NB4 (cell line): Measurements from ENCODE around the gene SSTR4.

Source experiments
- DNase-seq: peaks from one replicate; pipeline ENCODE4 v3.0.0; 2010; ENCODE audit warnings: low read depth
- H3K4me3 ChIP-seq: one replicate; pipeline ENCODE4 v1.5.1; 2011; ENCODE audit warnings: mild to moderate bottlenecking, low read depth, low read length, moderate library complexity
- MYC ChIP-seq: IDR thresholded peaks from 2 replicates; pipeline ENCODE4 v1.6.1; 2011; ENCODE audit warnings: low read depth, low read length
- POLR2A ChIP-seq: IDR thresholded peaks from 2 replicates; pipeline ENCODE4 v1.6.1; 2011; ENCODE audit warnings: mild to moderate bottlenecking; ENCODE audit not compliant: insufficient read length; ENCODE audit errors: extremely low read depth
- TF ChIP-seq, protein P1 (sequence below): IDR thresholded peaks from one replicate; pipeline ENCODE4 v1.5.1; 2012; ENCODE audit warnings: low read depth, low read length
- TF ChIP-seq, protein P2 (sequence below): IDR thresholded peaks from 2 replicates; pipeline ENCODE4 v1.6.1; 2011; ENCODE audit warnings: low read depth, low read length

The SSTR4 gene

DNA sequence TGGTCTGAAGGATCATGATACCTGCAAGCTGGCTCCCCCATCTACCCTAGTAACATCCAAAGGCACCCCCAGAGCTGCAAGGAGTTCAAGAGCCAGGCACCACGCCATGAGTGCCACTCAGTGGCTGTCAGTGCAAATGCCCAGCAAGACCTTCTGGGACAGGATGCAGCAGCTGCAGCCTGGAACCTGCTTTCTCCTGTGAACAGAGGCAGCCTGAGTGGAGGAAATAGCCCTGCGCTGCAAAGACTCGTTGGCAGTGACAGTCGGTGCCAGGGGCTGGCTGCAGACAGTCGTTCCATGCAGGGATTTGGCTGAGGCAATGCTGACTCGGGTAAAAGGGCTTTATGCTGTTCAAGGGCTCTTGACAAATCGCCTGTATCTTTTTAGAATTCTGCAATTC is 15.7 kb upstream of the SSTR4 start:
- no peak overlapping the region for H3K4me3 ChIP-seq
- no peak for DNase-seq
- TF ChIP-seq MYC (no peak), POLR2A (no peak)
- TF ChIP-seq, protein P1, sequence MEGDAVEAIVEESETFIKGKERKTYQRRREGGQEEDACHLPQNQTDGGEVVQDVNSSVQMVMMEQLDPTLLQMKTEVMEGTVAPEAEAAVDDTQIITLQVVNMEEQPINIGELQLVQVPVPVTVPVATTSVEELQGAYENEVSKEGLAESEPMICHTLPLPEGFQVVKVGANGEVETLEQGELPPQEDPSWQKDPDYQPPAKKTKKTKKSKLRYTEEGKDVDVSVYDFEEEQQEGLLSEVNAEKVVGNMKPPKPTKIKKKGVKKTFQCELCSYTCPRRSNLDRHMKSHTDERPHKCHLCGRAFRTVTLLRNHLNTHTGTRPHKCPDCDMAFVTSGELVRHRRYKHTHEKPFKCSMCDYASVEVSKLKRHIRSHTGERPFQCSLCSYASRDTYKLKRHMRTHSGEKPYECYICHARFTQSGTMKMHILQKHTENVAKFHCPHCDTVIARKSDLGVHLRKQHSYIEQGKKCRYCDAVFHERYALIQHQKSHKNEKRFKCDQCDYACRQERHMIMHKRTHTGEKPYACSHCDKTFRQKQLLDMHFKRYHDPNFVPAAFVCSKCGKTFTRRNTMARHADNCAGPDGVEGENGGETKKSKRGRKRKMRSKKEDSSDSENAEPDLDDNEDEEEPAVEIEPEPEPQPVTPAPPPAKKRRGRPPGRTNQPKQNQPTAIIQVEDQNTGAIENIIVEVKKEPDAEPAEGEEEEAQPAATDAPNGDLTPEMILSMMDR, result no peak
- TF ChIP-seq, protein P2, sequence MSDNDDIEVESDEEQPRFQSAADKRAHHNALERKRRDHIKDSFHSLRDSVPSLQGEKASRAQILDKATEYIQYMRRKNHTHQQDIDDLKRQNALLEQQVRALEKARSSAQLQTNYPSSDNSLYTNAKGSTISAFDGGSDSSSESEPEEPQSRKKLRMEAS, result no peak

DNA sequence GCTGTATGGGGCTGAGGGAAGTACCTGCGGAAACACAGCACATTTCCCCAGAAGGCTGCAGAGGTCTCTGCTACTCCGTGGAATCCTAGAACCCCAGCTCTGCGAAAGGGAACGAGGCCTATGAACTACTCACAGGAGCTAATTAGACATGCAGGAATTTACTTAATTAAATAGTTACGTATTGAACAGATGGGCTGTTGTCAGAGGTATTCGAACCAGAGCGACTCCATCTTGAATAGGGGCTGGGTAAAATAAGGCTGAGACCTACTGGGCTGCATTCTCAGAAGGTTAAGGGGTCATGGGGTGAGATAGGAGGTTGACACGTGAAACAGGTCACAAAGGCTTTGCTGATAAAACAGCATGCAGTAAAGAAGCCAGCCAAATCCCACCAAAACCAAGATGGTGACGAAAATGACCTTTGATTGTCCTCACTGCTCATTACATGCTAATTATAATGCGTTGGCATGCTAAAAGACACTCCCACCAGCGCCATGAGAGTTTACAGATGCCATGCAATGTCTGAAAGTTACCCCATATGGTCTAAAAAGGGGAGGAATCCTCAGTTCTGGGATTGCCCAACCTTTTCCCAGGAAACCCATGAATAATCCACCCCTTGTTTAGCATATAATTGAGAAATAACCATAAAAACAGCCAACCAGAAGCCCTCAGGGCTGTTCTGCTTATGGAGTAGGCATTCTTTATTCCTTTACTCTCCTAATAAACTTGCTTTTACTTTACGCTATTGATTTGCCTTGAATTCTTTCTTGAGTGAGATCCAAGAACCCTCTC is 14.7 kb upstream of the SSTR4 start:
- no peak for DNase-seq

DNA sequence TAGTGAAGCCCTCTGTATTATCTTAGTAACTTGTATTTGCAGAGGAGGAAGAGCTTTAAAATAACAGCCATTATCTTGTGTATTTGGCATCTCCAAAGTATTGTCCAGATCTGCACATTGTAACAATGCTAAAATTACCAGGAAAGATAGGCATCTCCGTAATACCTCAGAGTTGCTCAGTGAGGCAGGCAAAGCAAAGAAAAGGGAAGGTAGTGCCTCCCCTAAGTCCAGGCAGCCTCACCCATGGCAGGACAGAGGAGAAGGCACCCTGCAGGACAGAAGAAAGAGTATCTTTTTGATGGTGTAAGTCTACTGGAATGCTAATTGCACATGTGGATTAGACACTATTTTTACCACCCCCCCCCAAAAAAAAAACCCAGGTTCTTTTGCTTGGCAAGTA is 13.6 kb upstream of the SSTR4 start:
- no peak overlapping the region for H3K4me3 ChIP-seq
- no peak for TF ChIP-seq POLR2A
- TF ChIP-seq, protein P2, result no peak
- TF ChIP-seq, protein P1, result no peak
- TF ChIP-seq MYC, result no peak
- DNase-seq, result peak; percentile 49

More for the DNA sequence above, 14.7 kb upstream of the SSTR4 start:
- TF ChIP-seq, protein P1, result no peak
- TF ChIP-seq MYC, result no peak
- TF ChIP-seq, protein P2, result no peak
- no peak for TF ChIP-seq POLR2A
- H3K4me3 ChIP-seq, result no peak overlapping the region

DNA sequence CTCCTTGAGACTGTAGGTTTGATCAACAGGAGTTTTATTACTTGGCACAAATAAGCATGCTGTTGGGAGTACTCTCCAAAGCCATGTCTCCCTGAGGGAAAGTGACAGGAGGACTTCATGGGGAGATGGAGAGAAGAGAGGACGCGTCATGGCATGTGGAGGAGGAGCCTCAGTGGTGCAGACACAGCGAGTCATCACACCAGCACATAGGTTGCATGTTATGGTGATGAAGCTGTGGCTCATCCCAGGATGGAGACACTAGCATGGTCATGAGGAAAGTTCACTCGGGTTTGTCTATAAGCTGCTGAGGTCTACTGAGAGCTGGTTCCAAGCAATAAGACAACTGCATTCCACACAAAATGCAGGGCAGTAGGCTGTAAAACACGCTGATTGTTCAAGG is 13.2 kb upstream of the SSTR4 start:
- TF ChIP-seq, protein P1, result no peak
- no peak for TF ChIP-seq MYC
- TF ChIP-seq POLR2A, result no peak
- TF ChIP-seq, protein P2, result no peak
- DNase-seq, result peak; percentile 46
- H3K4me3 ChIP-seq, result no peak overlapping the region

DNA sequence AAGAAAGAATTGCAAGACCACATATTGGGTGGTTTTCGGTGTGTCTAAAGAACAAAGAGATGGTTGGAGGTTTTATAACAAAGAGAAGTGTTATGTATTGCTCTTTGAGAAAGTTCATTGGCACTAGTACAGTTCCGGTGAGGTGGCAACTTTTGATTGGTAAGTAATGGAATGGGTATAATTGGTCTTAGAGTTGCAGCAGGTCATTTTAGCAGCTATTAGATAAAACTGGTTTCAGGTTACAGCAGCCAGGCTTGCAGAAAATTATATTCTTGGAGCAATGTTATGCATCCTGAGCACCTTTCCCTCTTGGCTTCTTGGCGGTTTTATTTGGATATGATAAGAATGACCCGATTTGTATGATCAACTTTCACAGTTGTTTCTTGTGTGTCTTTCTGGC is 12.3 kb upstream of the SSTR4 start:
- DNase-seq, result no peak
- TF ChIP-seq, protein P1, result no peak
- TF ChIP-seq, protein P2, result no peak
- TF ChIP-seq MYC (no peak), POLR2A (no peak)

More for the DNA sequence above, 12.3 kb upstream of the SSTR4 start:
- H3K4me3 ChIP-seq, result no peak overlapping the region
